HepG2 (cell line): ENCODE data around the gene AZU1. TPM values are rescaled to one million over a fixed set of nuclear protein-coding genes. Genes with fewer than 3 reads are reported as not detected.
A peak's percentile ranks its signal among the peaks of the same experiment; 100 is the strongest.

Experiments used
- CEBPB ChIP-seq: IDR thresholded peaks from 2 replicates; pipeline ENCODE4 v1.6.1; 2011; ENCODE audit warnings: low read depth, low read length, improper control_type of control experiment, borderline replicate concordance
- CHD2 ChIP-seq: IDR thresholded peaks from 2 replicates; pipeline ENCODE4 v1.6.1; 2011; ENCODE audit warnings: low read depth, low read length, improper control_type of control experiment
- ELF3 ChIP-seq: IDR thresholded peaks from 2 replicates; pipeline ENCODE4 v1.6.1; 2016; ENCODE audit warnings: missing genetic modification reagents, missing compliant biosample characterization
- HHEX ChIP-seq: IDR thresholded peaks from 2 replicates; pipeline ENCODE4 v1.6.1; 2016; ENCODE audit warnings: control low read depth
- HNF4A ChIP-seq: sonication (generic); formaldehyde crosslinking; IDR thresholded peaks from 2 replicates; pipeline ENCODE4 v1.4.0; 2020; ENCODE audit warnings: missing genetic modification reagents
- KDM3A ChIP-seq: IDR thresholded peaks from 2 replicates; pipeline ENCODE4 v1.6.1; 2018; ENCODE audit warnings: low read depth, missing compliant biosample characterization
- MBNL3 ChIP-seq: fragments of 250-450 bp; sonication (Bioruptor Pico); conservative IDR thresholded peaks from 2 replicates; pipeline ENCODE4 v1.8.0; 2022; ENCODE audit warnings: mild to moderate bottlenecking, inconsistent platforms
- MYC ChIP-seq: sonication (generic); formaldehyde crosslinking; IDR thresholded peaks from 2 replicates; pipeline ENCODE4 v1.9.0; 2021; ENCODE audit warnings: missing genetic modification reagents, borderline replicate concordance
- MZF1 ChIP-seq: sonication (generic); formaldehyde crosslinking; IDR thresholded peaks from 2 replicates; pipeline ENCODE4 v1.8.1; 2023; ENCODE audit warnings: mild to moderate bottlenecking, missing genetic modification reagents, borderline replicate concordance
- NR1H2 ChIP-seq: sonication (generic); formaldehyde crosslinking; IDR thresholded peaks from 2 replicates; pipeline ENCODE4 v1.8.1; 2022; ENCODE audit warnings: low read depth, missing genetic modification reagents, borderline replicate concordance
- TEAD3 ChIP-seq: optimal IDR thresholded peaks from 2 replicates; pipeline ENCODE3; 2016; ENCODE audit warnings: borderline replicate concordance
- ZFP36 ChIP-seq: fragments of 150-350 bp; IDR thresholded peaks from 2 replicates; pipeline ENCODE4 v1.6.1; 2018; ENCODE audit warnings: borderline replicate concordance, low read length, low read depth; ENCODE audit not compliant: partially characterized antibody
- ZNF234 ChIP-seq: sonication (generic); formaldehyde crosslinking; conservative IDR thresholded peaks from 2 replicates; pipeline ENCODE4 v1.5.1; 2020; ENCODE audit warnings: mild to moderate bottlenecking, missing genetic modification reagents
- ZNF335 ChIP-seq: sonication (generic); formaldehyde crosslinking; IDR thresholded peaks from 2 replicates; pipeline ENCODE4 v1.4.0; 2020; ENCODE audit warnings: missing genetic modification reagents
- ZNF343 ChIP-seq: sonication (generic); formaldehyde crosslinking; IDR thresholded peaks from 2 replicates; pipeline ENCODE4 v1.4.0; 2020; ENCODE audit warnings: mild to moderate bottlenecking, missing genetic modification reagents
- ZNF570 ChIP-seq: sonication (generic); formaldehyde crosslinking; IDR thresholded peaks from 2 replicates; pipeline ENCODE4 v1.4.0; 2020; ENCODE audit warnings: mild to moderate bottlenecking, missing genetic modification reagents, borderline replicate concordance
- ZNF737 ChIP-seq: sonication (generic); formaldehyde crosslinking; IDR thresholded peaks from 2 replicates; pipeline ENCODE4 v1.5.0; 2020; ENCODE audit warnings: missing genetic modification reagents, mild to moderate bottlenecking, borderline replicate concordance
- polyA plus RNA-seq, 8 experiments: library from polyadenylated mRNA; depleted of rRNA in 3 of 8; stranded (reverse) in 7 of 8; unstranded in 1 of 8; fragments of >200 nt; fragmentation: Illumina TruSeq in 4 of 8; extraction: Trizol in 4 of 8; gene quantifications; 2 replicates each; pipeline versions ENCODE4 v1.2.1 to v1.2.3, GENCODE V29; 2011 to 2016; ENCODE audit warnings: low read depth in 4 of 8, missing spikeins in 1 of 8, mixed read lengths in 1 of 8; ENCODE audit not compliant: insufficient read depth in 1 of 8
- total RNA-seq, 5 experiments: library from RNA; depleted of rRNA; stranded (reverse); fragments of >200 nt; fragmentation: Illumina TruSeq; extraction: Trizol; gene quantifications; 2 replicates each; pipeline ENCODE4 v1.2.3, GENCODE V29; 2016; ENCODE audit warnings: low read depth in 1 of 5
- TF ChIP-seq, protein P1 (sequence below): sonication (generic); formaldehyde crosslinking; IDR thresholded peaks from 2 replicates; pipeline ENCODE4 v1.4.0; 2020; ENCODE audit warnings: low read depth, mild to moderate bottlenecking, missing genetic modification reagents
- TF ChIP-seq, protein P2 (sequence below): sonication (generic); formaldehyde crosslinking; IDR thresholded peaks from 2 replicates; pipeline ENCODE4 v1.5.1; 2020; ENCODE audit warnings: mild to moderate bottlenecking, missing genetic modification reagents, borderline replicate concordance
- TF ChIP-seq, protein P3 (sequence below): sonication (generic); formaldehyde crosslinking; IDR thresholded peaks from 2 replicates; pipeline ENCODE4 v1.8.1; 2022; ENCODE audit warnings: mild to moderate bottlenecking, missing genetic modification reagents
- TF ChIP-seq, protein P4 (sequence below): sonication (generic); formaldehyde crosslinking; IDR thresholded peaks from 2 replicates; pipeline ENCODE4 v1.4.0; 2020; ENCODE audit warnings: missing genetic modification reagents, borderline replicate concordance
- TF ChIP-seq, protein P5 (sequence below): sonication (generic); formaldehyde crosslinking; conservative IDR thresholded peaks from 2 replicates; pipeline ENCODE4 v1.4.0; 2020; ENCODE audit warnings: missing genetic modification reagents

Gene AZU1
- total and polyA plus RNA-seq, 2 of the 13 experiments (the other 11 are each of a cell fraction or from before 2014, with no cell fraction given) = not detected

DNA sequence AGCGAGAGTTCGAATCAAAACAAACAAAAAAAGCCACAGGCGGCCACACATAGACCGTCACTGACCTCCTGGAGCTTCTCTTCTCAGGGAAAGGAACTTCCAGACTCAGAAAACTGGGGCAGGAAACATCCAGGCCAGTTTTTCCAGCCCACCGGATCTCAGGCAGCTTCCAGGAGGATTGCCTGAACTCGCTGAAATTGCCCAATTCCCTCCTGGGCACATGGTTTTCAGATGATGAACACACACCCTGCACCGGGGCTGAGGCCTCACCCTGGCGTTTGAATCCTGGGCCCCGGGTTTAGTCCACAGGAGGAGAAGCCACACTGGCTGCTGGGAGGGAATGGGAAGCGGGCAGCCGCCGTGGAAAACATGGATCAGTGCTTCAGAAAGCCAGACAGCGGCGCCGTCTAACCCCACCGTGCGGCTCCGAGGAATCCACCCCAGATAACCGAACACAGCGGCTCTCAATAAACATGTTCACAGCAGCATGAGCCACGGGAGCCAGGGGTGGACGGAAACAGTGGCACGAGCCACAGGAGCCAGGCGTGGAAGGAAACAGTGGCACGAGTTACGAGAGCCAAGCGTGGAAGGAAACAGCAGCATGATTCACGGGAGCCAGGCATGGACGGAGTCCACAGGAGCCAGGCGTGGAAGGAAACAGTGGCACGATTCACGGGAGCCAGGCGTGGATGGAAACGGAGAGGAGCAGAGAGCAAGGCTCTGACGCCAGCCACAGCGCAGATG lies 48.6 kb upstream of the AZU1 start (continued):
- TF ChIP-seq HNF4A (CRISPR knock-in tag) (peak; percentile 42; the same call in 1 of the 2 replicates), ZNF234 (no peak), MZF1 (no peak), HHEX (no peak), ZNF737 (no peak), KDM3A (CRISPR knock-in tag) (peak; percentile 36; the same call in 1 of the 2 replicates), ELF3 (CRISPR knock-in tag) (peak; percentile 83), CEBPB (peak; percentile 96), TEAD3 (CRISPR knock-in tag) (peak; percentile 86), ZNF335 (CRISPR knock-in tag) (peak; percentile 89), MYC (CRISPR knock-in tag) (peak; percentile 92), ZNF570 (CRISPR knock-in tag) (no peak), NR1H2 (CRISPR knock-in tag) (no peak), ZNF343 (CRISPR knock-in tag) (peak; percentile 67; the same call in 1 of the 2 replicates), MBNL3 (no peak), ZFP36 (no peak), CHD2 (no peak)
- TF ChIP-seq, protein P1, sequence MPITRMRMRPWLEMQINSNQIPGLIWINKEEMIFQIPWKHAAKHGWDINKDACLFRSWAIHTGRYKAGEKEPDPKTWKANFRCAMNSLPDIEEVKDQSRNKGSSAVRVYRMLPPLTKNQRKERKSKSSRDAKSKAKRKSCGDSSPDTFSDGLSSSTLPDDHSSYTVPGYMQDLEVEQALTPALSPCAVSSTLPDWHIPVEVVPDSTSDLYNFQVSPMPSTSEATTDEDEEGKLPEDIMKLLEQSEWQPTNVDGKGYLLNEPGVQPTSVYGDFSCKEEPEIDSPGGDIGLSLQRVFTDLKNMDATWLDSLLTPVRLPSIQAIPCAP (CRISPR knock-in tag) = no peak
- TF ChIP-seq, protein P2, sequence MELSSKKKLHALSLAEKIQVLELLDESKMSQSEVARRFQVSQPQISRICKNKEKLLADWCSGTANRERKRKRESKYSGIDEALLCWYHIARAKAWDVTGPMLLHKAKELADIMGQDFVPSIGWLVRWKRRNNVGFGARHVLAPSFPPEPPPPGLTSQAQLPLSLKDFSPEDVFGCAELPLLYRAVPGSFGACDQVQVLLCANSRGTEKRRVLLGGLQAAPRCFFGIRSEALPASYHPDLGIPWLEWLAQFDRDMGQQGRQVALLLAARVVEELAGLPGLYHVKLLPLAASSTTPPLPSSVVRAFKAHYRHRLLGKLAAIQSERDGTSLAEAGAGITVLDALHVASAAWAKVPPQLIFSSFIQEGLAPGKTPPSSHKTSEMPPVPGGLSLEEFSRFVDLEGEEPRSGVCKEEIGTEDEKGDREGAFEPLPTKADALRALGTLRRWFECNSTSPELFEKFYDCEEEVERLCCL = no peak
- TF ChIP-seq, protein P3, sequence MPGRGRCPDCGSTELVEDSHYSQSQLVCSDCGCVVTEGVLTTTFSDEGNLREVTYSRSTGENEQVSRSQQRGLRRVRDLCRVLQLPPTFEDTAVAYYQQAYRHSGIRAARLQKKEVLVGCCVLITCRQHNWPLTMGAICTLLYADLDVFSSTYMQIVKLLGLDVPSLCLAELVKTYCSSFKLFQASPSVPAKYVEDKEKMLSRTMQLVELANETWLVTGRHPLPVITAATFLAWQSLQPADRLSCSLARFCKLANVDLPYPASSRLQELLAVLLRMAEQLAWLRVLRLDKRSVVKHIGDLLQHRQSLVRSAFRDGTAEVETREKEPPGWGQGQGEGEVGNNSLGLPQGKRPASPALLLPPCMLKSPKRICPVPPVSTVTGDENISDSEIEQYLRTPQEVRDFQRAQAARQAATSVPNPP (CRISPR knock-in tag) = no peak
- TF ChIP-seq, protein P4, sequence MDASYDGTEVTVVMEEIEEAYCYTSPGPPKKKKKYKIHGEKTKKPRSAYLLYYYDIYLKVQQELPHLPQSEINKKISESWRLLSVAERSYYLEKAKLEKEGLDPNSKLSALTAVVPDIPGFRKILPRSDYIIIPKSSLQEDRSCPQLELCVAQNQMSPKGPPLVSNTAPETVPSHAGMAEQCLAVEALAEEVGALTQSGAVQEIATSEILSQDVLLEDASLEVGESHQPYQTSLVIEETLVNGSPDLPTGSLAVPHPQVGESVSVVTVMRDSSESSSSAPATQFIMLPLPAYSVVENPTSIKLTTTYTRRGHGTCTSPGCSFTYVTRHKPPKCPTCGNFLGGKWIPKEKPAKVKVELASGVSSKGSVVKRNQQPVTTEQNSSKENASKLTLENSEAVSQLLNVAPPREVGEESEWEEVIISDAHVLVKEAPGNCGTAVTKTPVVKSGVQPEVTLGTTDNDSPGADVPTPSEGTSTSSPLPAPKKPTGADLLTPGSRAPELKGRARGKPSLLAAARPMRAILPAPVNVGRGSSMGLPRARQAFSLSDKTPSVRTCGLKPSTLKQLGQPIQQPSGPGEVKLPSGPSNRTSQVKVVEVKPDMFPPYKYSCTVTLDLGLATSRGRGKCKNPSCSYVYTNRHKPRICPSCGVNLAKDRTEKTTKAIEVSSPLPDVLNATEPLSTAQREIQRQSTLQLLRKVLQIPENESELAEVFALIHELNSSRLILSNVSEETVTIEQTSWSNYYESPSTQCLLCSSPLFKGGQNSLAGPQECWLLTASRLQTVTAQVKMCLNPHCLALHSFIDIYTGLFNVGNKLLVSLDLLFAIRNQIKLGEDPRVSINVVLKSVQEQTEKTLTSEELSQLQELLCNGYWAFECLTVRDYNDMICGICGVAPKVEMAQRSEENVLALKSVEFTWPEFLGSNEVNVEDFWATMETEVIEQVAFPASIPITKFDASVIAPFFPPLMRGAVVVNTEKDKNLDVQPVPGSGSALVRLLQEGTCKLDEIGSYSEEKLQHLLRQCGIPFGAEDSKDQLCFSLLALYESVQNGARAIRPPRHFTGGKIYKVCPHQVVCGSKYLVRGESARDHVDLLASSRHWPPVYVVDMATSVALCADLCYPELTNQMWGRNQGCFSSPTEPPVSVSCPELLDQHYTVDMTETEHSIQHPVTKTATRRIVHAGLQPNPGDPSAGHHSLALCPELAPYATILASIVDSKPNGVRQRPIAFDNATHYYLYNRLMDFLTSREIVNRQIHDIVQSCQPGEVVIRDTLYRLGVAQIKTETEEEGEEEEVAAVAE = peak; percentile 92
- TF ChIP-seq, protein P5, sequence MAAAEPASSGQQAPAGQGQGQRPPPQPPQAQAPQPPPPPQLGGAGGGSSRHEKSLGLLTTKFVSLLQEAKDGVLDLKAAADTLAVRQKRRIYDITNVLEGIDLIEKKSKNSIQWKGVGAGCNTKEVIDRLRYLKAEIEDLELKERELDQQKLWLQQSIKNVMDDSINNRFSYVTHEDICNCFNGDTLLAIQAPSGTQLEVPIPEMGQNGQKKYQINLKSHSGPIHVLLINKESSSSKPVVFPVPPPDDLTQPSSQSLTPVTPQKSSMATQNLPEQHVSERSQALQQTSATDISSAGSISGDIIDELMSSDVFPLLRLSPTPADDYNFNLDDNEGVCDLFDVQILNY = no peak
